HG02981 (cell line): ENCODE results near the gene S1PR2.
"Not testable (repeated sequence)": the region's sequence is repeated elsewhere in the genome, so short reads cannot be mapped to it uniquely, and the experiment has no call there.

Experiments
- ATAC-seq: cut with Tn5 transposase; IDR thresholded peaks from one replicate; pipeline ENCODE4 v1.9.1; 2021; ENCODE audit warnings: mild to moderate bottlenecking, moderate library complexity; ENCODE audit not compliant: unreplicated experiment

The S1PR2 gene

DNA sequence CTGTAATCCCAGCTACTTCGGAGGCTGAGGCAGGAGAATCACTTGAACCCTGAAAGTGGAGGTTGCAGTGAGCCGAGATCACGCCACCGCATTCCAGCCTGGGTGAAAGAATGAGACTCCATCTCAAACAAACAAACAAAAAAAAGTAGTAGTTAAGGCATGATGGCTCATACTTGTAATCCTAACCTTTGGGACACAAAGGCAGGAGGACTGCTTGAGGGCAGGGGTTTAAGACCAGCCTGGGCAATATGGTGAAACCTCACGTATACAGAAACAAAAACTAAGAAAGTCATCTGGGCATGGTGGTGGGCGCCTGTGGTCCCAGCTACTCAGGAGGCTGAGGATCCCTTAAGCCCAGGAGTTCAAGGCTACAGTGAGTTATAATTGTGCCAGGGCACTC is 38.2 kb downstream of the S1PR2 start:
- no peak for ATAC-seq

DNA sequence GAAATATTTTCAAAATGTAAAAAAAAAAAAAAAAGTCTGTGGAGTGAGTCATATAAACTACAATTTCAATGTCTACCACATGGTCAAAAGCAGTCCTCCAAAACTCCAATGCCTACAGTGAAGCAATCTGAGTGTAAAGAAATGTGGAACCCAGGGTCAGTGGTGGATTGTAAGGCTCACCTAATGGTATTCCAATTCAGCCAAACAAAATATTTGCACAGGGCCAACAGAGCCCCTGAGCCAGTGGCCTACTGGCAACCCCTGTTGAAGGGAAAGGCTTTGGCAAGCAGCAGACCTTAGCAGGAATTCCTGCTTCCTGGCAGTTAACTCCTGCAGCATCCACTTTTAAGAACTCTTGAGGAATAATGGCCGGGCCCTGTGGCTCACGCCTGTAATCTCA is 39.8 kb downstream of the S1PR2 start:
- ATAC-seq: no peak

DNA sequence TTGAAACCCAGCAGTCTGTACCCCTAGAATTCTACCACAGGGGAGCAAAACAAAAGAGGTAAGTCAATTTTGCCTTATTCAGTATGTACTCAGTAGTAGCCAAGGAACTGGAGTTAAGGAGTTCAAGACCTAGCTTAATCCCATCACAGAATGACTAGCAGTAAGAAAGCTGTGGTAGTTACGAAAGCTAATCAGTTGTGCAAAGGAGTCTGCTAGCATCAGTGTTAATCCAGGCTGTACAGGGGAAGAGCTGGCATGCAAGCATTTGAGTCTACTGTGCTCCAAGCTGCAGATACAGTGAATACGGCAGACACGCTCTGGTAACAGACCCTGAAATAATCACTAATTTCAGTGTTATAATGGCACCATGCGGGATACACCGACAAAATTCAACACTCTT is 41.1 kb downstream of the S1PR2 start:
- no peak for ATAC-seq

DNA sequence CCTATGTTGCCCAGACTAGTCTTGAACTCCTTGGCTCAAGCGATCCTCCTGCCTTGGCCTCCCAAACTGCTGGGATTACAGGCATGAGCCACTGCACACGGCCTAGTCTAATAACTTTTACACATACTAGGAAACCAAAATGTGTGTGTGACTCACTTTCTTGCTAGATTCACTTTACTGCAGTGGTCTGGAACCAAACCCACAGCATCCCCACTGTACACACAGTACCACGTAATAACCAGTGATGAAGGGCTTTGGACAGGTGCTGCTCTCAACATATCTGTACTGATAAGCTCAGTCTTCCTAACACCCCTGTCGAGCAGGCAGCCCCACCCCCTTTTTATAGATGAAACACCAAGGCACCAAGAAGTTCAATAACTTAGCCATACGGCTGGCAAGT is 41.5 kb downstream of the S1PR2 start:
- no peak for ATAC-seq

DNA sequence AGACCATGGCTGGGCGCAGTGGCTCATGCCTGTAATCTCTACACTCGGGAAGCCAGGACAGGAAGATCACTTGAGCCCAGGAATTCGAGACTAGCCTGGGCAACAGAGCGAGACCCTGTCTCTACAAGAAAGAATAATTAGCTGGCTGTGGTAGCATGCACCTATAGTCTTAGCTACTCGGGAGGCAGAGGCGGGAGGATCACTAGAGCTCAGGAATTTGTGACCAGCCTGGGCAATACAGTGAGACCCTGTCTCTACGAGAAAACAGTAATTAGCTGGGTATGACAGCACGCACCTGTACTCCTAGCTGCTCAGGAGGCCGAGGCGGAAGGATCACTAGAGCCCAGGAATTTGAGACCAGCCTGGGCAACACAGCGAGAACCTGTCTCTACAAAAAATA is 43.8 kb downstream of the S1PR2 start:
- no peak for ATAC-seq

DNA sequence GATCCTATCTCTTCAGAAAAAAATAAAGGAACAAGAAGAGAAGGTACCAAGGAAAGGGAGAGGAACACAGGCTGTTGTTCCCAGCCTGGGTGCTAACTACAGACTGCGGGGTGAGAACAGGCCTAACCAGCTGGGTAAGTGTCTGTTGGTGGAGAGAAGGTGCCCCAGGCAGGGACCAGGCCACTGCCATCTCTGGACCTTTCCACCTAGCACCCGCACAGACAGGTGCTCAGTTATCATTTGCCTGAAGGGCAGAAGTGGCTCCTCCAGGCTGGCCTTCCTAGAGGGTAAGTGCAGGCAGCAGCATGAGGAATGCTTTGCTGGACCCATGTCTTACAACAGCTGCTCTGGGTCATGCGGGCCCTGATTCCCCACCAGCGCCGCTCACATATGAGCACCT is 46.5 kb downstream of the S1PR2 start:
- no peak for ATAC-seq

DNA sequence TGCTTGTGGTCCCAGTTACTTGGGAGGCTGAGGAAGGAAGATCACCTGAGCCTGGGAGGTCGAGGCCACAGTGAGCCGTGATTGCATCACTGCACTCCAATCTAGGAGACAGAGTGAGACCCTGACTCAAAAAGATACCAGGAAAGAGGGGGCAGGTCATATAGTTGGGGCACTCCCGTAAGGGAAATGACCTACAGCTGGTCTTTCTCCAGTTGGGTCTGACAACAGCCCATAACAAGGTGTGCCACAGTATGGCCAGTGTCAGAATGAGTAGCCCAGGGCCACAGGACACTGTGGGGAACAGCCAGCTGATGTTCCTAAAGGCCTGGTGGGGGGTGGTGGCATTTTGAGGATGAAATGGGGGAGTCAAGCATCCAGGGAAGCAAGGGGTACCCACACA is 47.2 kb downstream of the S1PR2 start:
- ATAC-seq: no peak

DNA sequence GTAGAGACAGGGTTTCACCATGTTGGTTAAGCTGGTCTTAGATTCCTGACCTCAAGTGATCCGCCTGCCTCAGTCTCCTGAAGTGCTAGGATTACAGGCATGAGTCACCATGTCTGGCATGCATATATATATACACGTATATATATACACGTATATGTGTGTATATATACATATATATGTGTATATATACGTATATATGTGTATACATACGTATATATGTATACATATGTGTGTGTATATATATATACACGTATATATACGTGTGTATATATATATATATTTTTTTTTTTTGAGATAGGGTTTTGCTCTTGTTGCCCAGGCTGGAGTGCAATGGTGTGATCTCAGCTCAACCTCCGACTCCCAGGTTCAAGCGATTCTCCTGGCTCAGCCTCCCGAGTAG is 48.3 kb downstream of the S1PR2 start:
- no peak for ATAC-seq

DNA sequence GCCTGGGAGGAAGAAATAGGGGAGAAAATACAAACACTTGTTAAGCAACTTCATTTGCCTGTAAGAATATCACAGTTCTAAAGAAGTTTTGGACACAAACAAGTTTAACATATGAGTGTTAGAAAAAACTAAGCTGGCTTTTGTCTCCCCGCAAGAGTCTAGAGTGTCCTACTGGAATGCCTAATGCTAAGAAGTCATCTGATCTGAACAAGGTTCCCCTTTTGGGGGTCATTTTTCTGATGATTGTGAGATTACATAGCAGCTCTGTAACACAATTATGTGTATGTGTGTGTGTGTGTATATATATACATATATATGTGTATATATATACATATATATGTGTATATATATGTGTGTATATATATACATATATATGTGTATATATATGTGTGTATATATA is 49.1 kb downstream of the S1PR2 start:
- ATAC-seq: no peak

DNA sequence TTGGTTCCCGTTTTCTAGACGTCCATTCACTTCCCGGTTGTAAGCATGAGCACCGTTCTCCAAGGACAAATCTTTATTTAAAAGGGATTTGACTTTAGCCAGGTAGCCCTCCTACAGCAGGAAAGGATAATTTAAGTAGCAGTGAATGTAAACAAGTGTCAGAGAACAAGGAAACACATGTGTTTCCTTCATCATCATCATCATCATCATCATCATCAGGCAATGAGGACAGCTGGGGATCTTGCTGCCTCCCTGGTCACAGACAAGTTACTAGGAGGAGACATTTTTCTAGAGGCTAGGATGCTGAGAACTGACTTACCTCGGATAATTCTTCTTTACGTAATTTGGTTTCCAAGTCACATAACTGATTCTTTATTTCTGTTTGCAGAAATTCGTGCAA is 50.7 kb downstream of the S1PR2 start:
- ATAC-seq: no peak

DNA sequence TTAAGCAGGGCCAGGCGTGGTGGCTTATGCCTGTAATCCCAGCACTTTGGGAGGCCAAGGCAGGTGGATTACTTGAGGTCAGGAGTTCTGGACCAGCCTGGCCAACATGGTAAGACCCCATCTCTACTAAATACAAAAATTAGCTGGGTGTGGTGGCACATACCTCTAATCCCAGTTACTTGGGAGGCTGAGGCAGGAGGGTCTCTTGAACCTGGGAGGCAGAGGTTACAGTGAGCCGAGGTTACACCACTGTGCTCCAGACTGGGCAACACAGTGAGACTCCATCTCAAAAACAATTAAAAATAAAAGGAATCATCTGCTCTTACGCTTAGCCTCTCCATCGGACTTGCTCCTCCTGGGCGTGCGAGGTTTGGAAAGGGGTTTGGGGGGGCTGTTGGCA is 51.1 kb downstream of the S1PR2 start:
- ATAC-seq: not testable (repeated sequence)

DNA sequence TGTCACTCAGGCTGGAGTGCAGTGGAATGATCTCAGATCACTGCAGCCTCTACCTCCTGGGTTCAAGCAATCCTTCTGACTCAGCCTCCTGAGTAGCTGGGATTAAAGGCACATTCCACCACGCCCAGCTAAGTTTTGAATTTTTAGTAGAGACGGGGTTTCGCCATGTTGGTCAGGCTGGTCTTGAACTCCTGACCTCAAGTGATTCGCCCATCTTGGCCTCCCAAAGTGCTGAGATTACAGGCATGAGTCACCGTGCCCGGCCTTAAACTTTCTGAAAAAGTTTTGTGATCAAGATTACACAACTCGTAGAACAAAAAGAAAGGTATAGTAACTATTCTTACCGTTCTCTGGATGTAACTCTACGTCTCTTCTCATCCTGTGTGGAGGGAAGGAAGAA is 57.6 kb downstream of the S1PR2 start:
- no peak for ATAC-seq
